ENCODE data around the gene M1AP.
"Not testable (repeated sequence)": the region's sequence is repeated elsewhere in the genome, so short reads cannot be mapped to it uniquely, and the experiment has no call there.

Gene M1AP

GRCh38 chr2:74653589-74653984, 5.5 kb upstream of the M1AP start:
- DNase-seq = no peak

- no peak for DNase-seq
These were observed 1.2 kb downstream of the M1AP start for GRCh38 chr2:74646834-74647482.

DNA sequence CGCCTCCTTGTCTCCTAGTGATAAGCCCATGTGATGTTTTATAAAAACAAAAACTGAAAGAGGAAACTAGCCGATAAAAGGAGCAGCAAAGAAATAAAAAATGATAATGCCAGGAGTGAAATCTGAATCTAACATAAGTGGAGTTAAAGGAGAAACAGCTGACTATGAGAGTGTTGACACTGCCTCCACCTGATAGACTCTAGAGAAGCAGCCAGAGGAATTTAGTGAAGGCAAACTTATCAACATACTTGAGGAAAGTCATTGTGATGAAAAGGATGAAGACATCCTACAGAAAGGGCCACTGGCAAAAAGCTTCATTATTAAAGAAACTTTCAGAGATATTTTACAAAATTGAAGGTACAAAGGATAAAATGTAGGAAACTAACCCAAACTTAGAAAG, 1.9 kb downstream of the M1AP start:
- DNase-seq = no peak

- DNase-seq = no peak
These were observed 2.8 kb downstream of the M1AP start for GRCh38 chr2:74645344-74645743.

- no peak for DNase-seq
These were observed 8.6 kb downstream of the M1AP start for GRCh38 chr2:74639550-74639949.

DNA sequence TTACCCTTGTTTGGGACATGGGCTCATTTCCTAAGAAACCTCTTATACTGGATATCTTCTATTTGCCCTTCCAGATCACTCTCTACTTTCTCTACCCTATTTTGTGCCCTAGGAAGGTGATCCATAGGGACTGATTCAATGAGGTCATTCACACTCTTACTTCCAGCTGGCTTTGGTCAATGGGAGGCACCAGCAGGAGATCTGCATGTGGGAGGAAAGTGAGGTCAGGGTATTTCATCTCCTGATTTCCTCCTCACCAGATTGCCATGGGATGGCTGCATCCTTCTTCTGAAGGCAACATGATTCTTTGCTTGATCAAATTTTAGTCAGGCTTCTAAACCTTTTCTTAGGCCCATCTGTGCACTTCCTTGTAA, 15.2 kb downstream of the M1AP start:
- no peak for DNase-seq

GRCh38 chr2:74632209-74632938, 15.8 kb downstream of the M1AP start:
- no peak for DNase-seq

GRCh38 chr2:74630454-74630853, 17.7 kb downstream of the M1AP start:
- not testable (repeated sequence) for DNase-seq

- no peak for DNase-seq
These were observed 19.5 kb downstream of the M1AP start for GRCh38 chr2:74628538-74629105.

DNA sequence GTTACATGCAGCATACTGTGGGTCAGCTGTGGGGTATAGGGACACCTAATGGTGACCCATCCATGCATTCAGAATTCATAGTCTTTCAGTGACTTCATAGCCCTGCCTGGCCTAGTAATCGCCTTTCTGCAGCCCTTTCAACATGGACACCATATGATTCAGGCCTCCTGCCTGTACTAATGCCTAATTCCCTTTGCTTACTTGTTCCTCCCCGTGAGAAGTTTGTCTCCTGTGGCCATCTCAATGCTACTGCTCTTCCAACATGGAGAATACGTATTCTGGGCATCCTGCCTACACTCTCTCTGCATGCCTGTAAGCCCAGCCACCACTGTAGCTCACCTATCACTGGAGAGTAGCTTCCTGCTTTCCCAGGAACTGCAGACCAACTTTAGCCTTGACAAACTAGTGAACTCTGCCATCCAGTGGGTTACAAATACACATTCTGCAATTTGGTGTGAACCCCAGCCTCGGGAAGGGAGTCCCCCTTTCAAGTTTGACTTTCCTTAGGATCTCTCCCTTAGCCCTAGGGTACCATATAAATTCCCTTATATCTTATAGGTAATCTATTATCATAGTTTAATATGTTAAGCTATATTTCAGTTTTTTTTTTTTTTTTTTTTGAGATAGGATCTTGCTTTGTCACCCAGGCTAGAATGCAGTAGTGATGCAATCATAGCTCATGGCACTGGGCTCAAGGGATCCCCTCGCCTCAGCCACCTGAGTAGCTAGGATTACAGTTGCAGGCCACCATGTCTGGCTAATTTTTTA, 22.3 kb downstream of the M1AP start:
- DNase-seq = no peak

DNA sequence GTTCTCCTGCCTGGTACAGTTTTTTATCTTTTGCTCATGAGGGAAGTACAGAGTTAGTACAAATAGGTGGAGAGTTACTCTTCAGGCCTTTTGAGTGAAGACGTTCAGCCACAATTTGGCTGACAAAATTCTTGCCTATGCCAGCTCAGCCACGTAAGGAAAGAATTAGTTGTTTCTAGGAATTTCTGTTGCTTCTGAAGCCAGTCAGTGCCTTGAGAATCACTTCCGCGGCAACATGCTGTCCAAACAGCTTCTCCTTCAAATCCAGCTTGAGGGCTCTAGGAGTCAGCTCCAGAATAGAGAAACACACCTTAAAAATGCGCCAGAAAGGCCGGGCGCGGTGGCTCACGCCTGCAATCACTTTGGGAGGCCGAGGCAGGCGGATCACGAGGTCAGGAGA, 27.5 kb downstream of the M1AP start:
- DNase-seq = no peak

DNA sequence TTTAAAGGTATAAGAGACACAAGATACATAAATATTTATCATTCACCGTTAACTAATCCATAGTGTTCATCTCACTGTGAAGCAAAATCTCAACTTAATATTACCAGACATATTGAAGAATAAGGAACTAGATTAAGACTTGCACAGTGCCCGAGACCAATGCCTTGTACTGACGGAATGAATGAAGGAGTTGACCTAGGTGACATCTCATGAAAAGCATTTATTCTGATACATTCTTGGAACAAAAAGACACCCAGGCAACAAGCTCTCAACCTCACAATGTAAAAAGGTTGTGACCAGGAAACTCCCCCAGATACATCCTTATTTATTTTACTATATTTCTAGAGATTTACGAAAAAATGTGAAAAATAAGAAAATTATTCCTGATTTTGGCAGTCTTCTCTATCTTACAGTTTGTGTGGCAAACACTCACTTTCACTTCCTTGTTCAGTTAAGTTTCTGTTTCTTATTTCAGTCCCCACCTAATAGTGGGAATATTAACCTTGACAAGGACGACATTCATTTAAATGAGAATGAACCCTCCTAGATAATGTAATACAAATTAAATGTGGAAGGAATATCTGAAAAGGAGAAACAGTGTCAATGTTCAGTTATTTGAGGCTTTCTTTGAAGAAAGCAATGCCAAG, 28.4 kb downstream of the M1AP start:
- DNase-seq = peak; percentile 57

DNA sequence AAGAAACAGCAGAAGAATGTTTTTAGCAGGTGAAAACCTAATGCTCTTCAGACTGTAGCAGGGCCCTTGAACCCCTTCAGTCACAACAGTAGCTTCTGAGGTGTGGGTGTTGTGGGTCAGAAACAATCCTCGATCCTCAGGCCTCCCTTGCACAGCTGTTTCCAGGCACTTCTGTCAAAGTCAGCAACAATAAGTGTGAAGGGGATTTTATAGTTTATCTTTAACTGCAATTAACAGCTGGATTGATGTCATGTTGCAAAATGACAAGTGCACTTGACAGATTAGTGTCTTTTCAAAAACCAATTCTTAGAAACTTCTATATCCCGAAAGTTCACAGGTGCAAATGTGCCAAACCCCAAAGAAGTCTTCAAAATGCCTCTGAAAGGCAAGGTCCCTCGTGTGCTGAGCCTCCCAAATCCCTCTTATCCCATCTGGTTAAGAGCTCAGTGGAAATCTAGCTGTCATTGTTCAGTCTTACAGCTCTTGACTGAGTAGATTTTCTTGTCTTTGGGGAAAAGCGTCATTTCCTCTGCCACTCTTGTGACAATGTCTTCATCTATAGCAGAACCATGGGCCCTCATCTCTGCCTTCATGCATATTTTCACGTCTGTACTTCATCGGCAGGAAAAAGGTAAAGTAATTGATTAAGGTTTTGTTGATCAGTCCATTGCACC, 29.6 kb downstream of the M1AP start:
- no peak for DNase-seq

DNA sequence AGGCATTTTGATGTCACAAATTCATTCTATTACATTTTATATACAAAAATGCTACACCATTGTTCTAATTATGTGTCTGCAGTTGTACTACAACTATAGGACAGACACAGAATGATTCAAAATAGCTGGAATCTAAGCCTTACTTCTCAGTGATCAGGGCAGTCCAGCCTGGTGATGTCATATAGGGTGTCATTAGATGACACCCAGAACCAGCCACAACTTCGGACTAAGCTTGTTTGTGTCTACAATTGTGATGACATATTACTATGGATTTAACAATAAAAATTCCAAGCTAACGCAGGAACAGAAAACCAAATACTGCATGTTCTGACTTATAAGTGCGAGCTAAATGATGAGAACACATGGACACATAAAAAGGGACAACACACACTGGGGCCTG, 31.0 kb downstream of the M1AP start:
- peak; percentile 4 for DNase-seq

DNA sequence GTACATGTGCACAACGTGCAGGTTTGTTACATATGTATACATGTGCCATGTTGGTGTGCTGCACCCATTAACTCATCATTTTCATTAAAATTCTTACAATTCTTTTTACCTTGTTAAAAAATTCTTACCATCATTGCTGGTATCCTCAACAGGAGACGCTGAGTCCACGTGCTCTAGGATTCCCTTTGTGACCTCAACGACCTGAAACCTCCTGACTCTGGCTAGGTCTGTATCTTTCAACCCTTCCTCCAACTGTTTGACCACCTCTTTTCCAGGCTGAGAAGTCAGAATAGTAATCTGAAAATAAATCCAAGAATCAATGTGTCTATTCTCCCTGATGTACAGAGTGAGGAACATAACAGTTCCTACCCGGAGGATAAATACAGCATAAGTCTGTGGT, 41.2 kb downstream of the M1AP start:
- DNase-seq = no peak

GRCh38 chr2:74603282-74604000, 44.7 kb downstream of the M1AP start:
- DNase-seq = no peak

GRCh38 chr2:74602586-74603281, 45.4 kb downstream of the M1AP start:
- DNase-seq = peak; percentile 41

- no peak for DNase-seq
These were observed 48.5 kb downstream of the M1AP start for GRCh38 chr2:74599676-74600075.

GRCh38 chr2:74597410-74597809, 50.7 kb downstream of the M1AP start:
- no peak for DNase-seq

DNA sequence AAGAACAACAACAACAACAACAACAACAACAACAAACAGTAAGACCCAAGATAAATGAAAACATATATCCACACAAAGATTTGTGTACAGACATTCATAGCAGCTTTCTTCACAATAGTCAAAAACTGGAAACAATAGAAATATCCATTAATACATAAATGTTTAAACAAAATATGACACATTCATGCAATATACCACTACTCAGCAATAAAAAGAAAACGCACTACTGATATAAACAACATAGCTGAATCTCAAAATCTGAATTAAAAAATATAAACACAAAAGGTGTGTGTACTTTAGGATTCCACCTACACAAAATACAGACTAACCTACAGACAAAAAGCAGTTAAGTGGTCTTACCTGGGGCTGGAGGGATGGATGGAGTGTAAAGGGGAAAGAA, 51.5 kb downstream of the M1AP start:
- DNase-seq = no peak
